NCI-H146 treated with DMSO at 0.1 percent for 48 hours (cell line): ENCODE data around the gene NPBWR2.
A peak's percentile ranks its signal among the peaks of the same experiment; 100 is the strongest.

Experiments used
- DNase-seq: peaks from one replicate; lab custom pipeline; 2025; ENCODE audit not compliant: unreplicated experiment; lab: John Stamatoyannopoulos, UW

The NPBWR2 gene

GRCh38 chr20:64058536-64058935 is 48.8 kb downstream of the NPBWR2 start:
- DNase-seq, result no peak

GRCh38 chr20:64057628-64058498 is 49.5 kb downstream of the NPBWR2 start:
- peak; percentile 50 for DNase-seq

- no peak for DNase-seq
Measured at GRCh38 chr20:64056889-64057627, 50.3 kb downstream of the NPBWR2 start.

GRCh38 chr20:64056639-64056888 is 50.8 kb downstream of the NPBWR2 start:
- DNase-seq, result no peak

- DNase-seq, result no peak
Measured at GRCh38 chr20:64055893-64056638, 51.3 kb downstream of the NPBWR2 start.

- no peak for DNase-seq
Measured at GRCh38 chr20:64055396-64055892, 51.9 kb downstream of the NPBWR2 start.

GRCh38 chr20:64053841-64054661 is 53.3 kb downstream of the NPBWR2 start:
- DNase-seq, result no peak
